NCI-H460 (cell line): ENCODE measurements around the gene THADA. TPM values are rescaled to one million over a fixed set of nuclear protein-coding genes. Genes with fewer than 3 reads are reported as not detected.

Source experiments
- DNase-seq: peaks from one replicate; pipeline ENCODE4 v3.0.0-alpha.2; 2016; ENCODE audit warnings: low read depth; ENCODE audit errors: extremely low read depth
- total RNA-seq: library from RNA; depleted of rRNA; stranded (reverse); fragments of >200 nt; shearing (Covaris generic); gene quantifications from 2 replicates; pipeline ENCODE4 v1.2.3, GENCODE V29; 2014

The THADA gene
- total RNA-seq, 1 experiment from 2014 or later = 27.9 TPM

GRCh38 chr2:43473767-43474166, 122.1 kb downstream of the THADA start:
- DNase-seq = no peak

GRCh38 chr2:43472527-43473194, 123.2 kb downstream of the THADA start:
- DNase-seq = no peak

- DNase-seq = no peak
Observed at GRCh38 chr2:43469713-43470112, 126.1 kb downstream of the THADA start.

- no peak for DNase-seq
Observed at GRCh38 chr2:43469094-43469493, 126.7 kb downstream of the THADA start.

- DNase-seq = no peak
Observed at GRCh38 chr2:43467891-43468290, 127.9 kb downstream of the THADA start.

GRCh38 chr2:43465234-43465633, 130.6 kb downstream of the THADA start:
- DNase-seq = no peak

GRCh38 chr2:43464590-43464989, 131.2 kb downstream of the THADA start:
- no peak for DNase-seq

GRCh38 chr2:43462866-43463641, 132.8 kb downstream of the THADA start:
- DNase-seq = no peak

- DNase-seq = no peak
Observed at GRCh38 chr2:43461453-43462073, 134.3 kb downstream of the THADA start.

GRCh38 chr2:43460611-43461365, 135.1 kb downstream of the THADA start:
- DNase-seq = no peak

GRCh38 chr2:43460174-43460546, 135.7 kb downstream of the THADA start:
- no peak for DNase-seq

- DNase-seq = no peak
Observed at GRCh38 chr2:43459446-43460173, 136.2 kb downstream of the THADA start.

GRCh38 chr2:43458014-43458628, 137.7 kb downstream of the THADA start:
- DNase-seq = no peak

GRCh38 chr2:43455731-43456642, 139.9 kb downstream of the THADA start:
- no peak for DNase-seq

GRCh38 chr2:43455296-43455695, 140.5 kb downstream of the THADA start:
- no peak for DNase-seq

- DNase-seq = no peak
Observed at GRCh38 chr2:43454791-43455190, 141.0 kb downstream of the THADA start.

GRCh38 chr2:43453179-43454170, 142.4 kb downstream of the THADA start:
- DNase-seq = no peak

- no peak for DNase-seq
Observed at GRCh38 chr2:43452318-43452731, 143.5 kb downstream of the THADA start.
